H1 (cell line): ENCODE data around the gene GNLY.

Experiments
- EZH2 ChIP-seq: fragments of 200-600 bp; sonication (generic); IDR thresholded peaks from 2 replicates; pipeline ENCODE4 v1.7.1; 2012; ENCODE audit warnings: low read depth, mild to moderate bottlenecking, moderate library complexity, low read length, inconsistent platforms; ENCODE audit not compliant: severe bottlenecking
- POLR2A ChIP-seq, 2 experiments: IDR thresholded peaks; 1 replicate in 1 of 2; 2 replicates in 1 of 2; pipeline ENCODE4 v1.6.1; 2011; ENCODE audit warnings: low read depth in 2 of 2, low read length in 2 of 2, mild to moderate bottlenecking in 2 of 2; ENCODE audit errors: control extremely low read depth in 1 of 2
- RXRA ChIP-seq: IDR thresholded peaks from 2 replicates; pipeline ENCODE4 v1.6.1; 2011; ENCODE audit warnings: low read depth, mild to moderate bottlenecking, low read length, moderate library complexity; ENCODE audit not compliant: insufficient read depth

GRCh38 chr2:85652056-85652455, 42.1 kb upstream of the GNLY start:
- no peak for TF ChIP-seq POLR2A (IDR thresholded peaks at IDR 0.05; ENCODE audit: control extremely low read depth in 1 of 2, low read depth in 2 of 2, low read length in 2 of 2)
- TF ChIP-seq EZH2: no peak
- no peak for TF ChIP-seq RXRA
